ENCODE data around the gene TIPIN. TPM values are rescaled to one million over a fixed set of nuclear protein-coding genes. Genes with fewer than 3 reads are reported as not detected.
"Not testable (repeated sequence)": the region's sequence is repeated elsewhere in the genome, so short reads cannot be mapped to it uniquely, and the experiment has no call there.

Gene TIPIN
- polyA plus RNA-seq, 1 donor from 2014 or later: 7.4 TPM

DNA sequence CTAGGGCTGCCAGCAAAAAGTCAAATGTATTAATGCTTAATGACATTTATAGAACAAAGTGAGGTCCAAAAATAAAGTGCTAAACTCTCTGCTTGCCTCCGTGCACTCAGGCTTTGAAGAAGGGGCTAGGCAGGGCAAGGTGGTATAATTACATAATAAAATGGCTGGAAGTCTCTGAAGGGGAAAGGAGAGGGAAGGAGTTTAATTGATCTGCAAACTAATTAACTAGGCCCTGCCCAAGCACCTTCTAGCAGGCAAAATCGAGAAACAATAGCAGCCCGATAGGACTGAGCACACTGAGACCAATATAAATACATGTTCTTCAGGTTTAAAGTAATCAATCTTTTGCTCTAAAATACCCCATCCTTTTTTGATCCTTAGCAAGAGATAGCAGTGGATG, 50.1 kb downstream of the TIPIN start:
- TF ChIP-seq RAD21 (conservative IDR thresholded peaks at IDR 0.05) (no peak), POLR2AphosphoS5 (IDR thresholded peaks at IDR 0.05) (no peak), TAF1 (IDR thresholded peaks at IDR 0.05; ENCODE audit: low read depth) (no peak), EZH2 (IDR thresholded peaks at IDR 0.05; ENCODE audit: borderline replicate concordance, insufficient read depth, low read length, poor library complexity, severe bottlenecking) (no peak), EP300 (conservative IDR thresholded peaks at IDR 0.05; ENCODE audit: poor library complexity, severe bottlenecking) (no peak), MXI1 (conservative IDR thresholded peaks at IDR 0.05; ENCODE audit: poor library complexity, severe bottlenecking) (no peak), SMC3 (conservative IDR thresholded peaks at IDR 0.05; ENCODE audit: poor library complexity) (no peak)
- TF ChIP-seq, protein P1, sequence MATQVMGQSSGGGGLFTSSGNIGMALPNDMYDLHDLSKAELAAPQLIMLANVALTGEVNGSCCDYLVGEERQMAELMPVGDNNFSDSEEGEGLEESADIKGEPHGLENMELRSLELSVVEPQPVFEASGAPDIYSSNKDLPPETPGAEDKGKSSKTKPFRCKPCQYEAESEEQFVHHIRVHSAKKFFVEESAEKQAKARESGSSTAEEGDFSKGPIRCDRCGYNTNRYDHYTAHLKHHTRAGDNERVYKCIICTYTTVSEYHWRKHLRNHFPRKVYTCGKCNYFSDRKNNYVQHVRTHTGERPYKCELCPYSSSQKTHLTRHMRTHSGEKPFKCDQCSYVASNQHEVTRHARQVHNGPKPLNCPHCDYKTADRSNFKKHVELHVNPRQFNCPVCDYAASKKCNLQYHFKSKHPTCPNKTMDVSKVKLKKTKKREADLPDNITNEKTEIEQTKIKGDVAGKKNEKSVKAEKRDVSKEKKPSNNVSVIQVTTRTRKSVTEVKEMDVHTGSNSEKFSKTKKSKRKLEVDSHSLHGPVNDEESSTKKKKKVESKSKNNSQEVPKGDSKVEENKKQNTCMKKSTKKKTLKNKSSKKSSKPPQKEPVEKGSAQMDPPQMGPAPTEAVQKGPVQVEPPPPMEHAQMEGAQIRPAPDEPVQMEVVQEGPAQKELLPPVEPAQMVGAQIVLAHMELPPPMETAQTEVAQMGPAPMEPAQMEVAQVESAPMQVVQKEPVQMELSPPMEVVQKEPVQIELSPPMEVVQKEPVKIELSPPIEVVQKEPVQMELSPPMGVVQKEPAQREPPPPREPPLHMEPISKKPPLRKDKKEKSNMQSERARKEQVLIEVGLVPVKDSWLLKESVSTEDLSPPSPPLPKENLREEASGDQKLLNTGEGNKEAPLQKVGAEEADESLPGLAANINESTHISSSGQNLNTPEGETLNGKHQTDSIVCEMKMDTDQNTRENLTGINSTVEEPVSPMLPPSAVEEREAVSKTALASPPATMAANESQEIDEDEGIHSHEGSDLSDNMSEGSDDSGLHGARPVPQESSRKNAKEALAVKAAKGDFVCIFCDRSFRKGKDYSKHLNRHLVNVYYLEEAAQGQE (IDR thresholded peaks at IDR 0.05; ENCODE audit: borderline replicate concordance): no peak
- TF ChIP-seq, protein P2, sequence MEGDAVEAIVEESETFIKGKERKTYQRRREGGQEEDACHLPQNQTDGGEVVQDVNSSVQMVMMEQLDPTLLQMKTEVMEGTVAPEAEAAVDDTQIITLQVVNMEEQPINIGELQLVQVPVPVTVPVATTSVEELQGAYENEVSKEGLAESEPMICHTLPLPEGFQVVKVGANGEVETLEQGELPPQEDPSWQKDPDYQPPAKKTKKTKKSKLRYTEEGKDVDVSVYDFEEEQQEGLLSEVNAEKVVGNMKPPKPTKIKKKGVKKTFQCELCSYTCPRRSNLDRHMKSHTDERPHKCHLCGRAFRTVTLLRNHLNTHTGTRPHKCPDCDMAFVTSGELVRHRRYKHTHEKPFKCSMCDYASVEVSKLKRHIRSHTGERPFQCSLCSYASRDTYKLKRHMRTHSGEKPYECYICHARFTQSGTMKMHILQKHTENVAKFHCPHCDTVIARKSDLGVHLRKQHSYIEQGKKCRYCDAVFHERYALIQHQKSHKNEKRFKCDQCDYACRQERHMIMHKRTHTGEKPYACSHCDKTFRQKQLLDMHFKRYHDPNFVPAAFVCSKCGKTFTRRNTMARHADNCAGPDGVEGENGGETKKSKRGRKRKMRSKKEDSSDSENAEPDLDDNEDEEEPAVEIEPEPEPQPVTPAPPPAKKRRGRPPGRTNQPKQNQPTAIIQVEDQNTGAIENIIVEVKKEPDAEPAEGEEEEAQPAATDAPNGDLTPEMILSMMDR (IDR thresholded peaks at IDR 0.05; ENCODE audit: poor library complexity, severe bottlenecking): no peak
- no peaks in the 10 kb centered on the region for H3F3A ChIP-seq (ENCODE audit: insufficient read depth, low read length, poor library complexity, severe bottlenecking)

DNA sequence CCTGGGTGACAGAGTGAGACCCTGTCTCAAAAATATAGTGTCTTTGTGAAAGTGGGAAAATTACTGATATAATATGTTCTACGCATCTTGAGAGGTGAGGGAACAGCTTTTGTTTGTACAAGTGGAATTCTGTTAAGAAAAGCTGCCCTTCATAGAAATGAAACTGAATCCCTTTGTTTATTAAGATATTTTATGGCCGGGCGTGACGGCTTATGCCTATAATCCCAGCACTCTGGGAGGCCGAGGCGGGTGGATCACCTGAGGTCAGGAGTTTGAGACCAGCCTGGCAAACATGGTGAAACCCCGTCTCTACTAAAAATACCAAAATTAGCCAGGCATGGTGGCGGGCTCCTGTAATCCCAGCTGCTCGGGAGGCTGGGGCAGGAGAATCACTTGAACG, 52.1 kb downstream of the TIPIN start:
- not testable (repeated sequence) for H3K36me3 ChIP-seq (ENCODE audit: insufficient read depth, low read length); H3K4me2 ChIP-seq (ENCODE audit: low read length); H3K9me3 ChIP-seq (ENCODE audit: low read length); H3K27ac ChIP-seq (ENCODE audit: low read length); H2AFZ ChIP-seq (ENCODE audit: low read depth, low read length); H4K20me1 ChIP-seq (ENCODE audit: insufficient read depth); H3K4me3 ChIP-seq (ENCODE audit: low read length); H3K27me3 ChIP-seq (ENCODE audit: insufficient read depth, low read depth, low read length); H3K9me2 ChIP-seq (ENCODE audit: insufficient read depth, low read length); H3K9ac ChIP-seq (ENCODE audit: low read length); H3K79me2 ChIP-seq (replicated peaks; ENCODE audit: insufficient read depth, low read length); H3F3A ChIP-seq (ENCODE audit: insufficient read depth, low read length, poor library complexity, severe bottlenecking)

More for the DNA sequence above, 50.1 kb downstream of the TIPIN start:
- Histone ChIP-seq H3K9ac (ENCODE audit: low read length) (no peak overlapping the region), H3K79me2 (replicated peaks; ENCODE audit: insufficient read depth, low read length) (no peaks in the 10 kb centered on the region), H4K20me1 (ENCODE audit: insufficient read depth) (no peaks in the 10 kb centered on the region), H3K4me3 (ENCODE audit: low read length) (no peak overlapping the region), H3K9me2 (ENCODE audit: insufficient read depth, low read length) (no peaks in the 10 kb centered on the region), H3K27me3 (ENCODE audit: insufficient read depth, low read depth, low read length) (no peaks in the 10 kb centered on the region), H3K4me2 (ENCODE audit: low read length) (no peak overlapping the region), H2AFZ (ENCODE audit: low read depth, low read length) (no peak overlapping the region), H3K9me3 (ENCODE audit: low read length) (no peaks in the 10 kb centered on the region), H3K27ac (ENCODE audit: low read length) (no peak overlapping the region), H3K36me3 (ENCODE audit: insufficient read depth, low read length) (no peaks in the 10 kb centered on the region)

Measured in neural cell (in vitro differentiated cells).